Right lobe of liver (tissue), 4 donors: ENCODE measurements around the gene PTK7.

ENCODE experiments used
- CTCF ChIP-seq, 4 donors: fragments of 200-600 bp in 3 of 4; fragments of 450-650 bp in 1 of 4; IDR thresholded peaks; one replicate each; pipeline versions ENCODE4 v1.5.1 to v1.8.0; 2016 to 2022; ENCODE audit warnings: antibody characterized with exemption in 4 of 4, mild to moderate bottlenecking in 2 of 4
- POLR2A ChIP-seq: fragments of 450-650 bp; IDR thresholded peaks from one replicate; pipeline ENCODE4 v1.6.1; 2017; ENCODE audit warnings: antibody characterized with exemption, mild to moderate bottlenecking
- donor health status: DM: no; HTN: no; CAD: no.
- donor health status: DM: no; HTN: no; CAD: no.
- donor health status: DM: no; HTN: yes; CAD: no.

GRCh38 chr6:43193929-43194328, 117.8 kb downstream of the PTK7 start:
- TF ChIP-seq CTCF (IDR thresholded peaks at IDR 0.05) (no peak), POLR2A (no peak)
